ENCODE measurements around the gene TUBG1.
"Not testable (repeated sequence)": the region's sequence is repeated elsewhere in the genome, so short reads cannot be mapped to it uniquely, and the experiment has no call there.

The TUBG1 gene

DNA sequence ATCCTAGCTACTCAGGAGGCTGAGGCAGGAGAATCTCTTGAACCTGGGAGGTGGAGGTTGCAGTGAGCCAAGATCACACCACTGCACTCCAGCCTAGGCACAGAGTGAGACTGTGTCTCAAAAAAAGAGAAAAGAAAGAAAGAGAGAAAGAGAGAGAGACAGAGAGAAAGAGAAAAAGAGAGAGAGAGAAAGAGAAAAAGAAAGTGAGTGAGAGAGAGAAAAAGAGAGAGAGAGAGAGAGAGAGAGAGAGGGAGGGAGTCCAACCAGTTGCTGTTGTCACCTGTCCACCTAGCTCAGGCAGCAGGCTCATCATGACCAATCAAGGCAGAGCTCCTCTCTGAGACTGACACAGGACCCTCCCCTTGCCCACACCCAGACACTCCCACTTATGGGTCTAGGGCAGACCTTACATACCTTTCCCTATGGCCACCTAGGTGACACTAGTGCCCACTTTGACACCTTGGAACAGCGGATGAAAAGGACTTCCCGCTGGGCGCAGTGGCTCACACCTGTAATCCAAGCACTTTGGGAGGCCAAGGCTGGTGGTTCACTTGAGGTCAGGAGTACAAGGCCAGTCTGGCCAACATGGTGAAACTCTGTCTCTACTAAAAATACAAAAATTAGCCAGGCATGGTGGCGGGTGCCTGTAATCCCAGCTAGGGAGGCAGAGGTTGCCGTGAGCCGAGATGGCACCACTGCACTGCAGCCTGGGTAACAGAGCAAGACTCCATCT lies 17.7 kb downstream of the TUBG1 start:
- not testable (repeated sequence) for DNase-seq

DNA sequence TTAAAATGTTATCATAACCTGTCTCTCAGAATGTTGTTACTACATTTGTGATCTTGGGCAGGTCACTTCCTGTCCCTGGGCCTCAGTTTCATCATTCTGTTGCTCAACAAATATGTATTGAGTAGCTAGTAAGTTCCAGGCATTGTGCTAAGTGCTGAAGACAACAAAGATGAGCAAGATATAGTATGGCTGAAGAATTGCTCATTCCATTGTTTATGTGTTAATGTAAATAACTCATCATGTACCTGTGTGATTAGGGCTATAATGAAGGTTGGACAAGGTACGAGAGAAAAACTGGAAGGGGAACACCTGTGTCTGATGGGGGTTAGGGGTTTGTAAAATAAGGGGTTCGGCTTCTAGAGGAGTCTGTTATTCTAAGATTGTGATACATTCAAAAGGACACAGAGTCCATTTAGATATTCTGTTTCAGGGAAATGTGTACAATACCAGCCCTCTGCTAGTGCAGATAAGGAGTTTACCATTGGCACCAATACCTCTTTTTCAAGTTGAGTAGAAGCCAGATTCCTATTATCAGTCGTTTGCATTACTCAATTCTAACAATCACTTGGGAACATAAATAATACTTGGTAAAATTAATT lies 20.0 kb downstream of the TUBG1 start:
- DNase-seq: no peak

DNA sequence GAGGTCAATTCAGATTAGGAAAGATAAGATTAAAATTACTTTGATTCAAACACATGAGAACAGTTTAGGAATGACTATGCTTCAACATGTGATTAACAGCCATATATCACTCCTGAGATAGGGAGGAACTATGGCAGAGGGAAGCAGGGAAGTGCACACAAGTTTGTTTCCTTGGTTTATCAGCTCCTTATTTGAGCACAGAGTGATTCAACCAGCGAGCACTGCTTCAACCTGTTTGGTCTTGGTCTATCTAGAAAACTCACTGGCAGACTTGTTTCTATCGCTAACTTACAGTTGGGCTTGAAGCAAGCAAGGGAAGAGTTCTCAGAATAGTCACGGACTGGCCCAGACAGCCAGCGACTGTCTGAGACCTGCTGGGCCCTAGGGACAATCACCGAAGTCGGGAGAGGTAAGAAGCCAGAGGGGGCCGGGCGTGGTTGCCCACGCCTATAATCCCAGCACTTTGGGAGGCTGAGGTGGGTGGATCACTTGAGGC lies 23.5 kb downstream of the TUBG1 start:
- no peak for DNase-seq

DNA sequence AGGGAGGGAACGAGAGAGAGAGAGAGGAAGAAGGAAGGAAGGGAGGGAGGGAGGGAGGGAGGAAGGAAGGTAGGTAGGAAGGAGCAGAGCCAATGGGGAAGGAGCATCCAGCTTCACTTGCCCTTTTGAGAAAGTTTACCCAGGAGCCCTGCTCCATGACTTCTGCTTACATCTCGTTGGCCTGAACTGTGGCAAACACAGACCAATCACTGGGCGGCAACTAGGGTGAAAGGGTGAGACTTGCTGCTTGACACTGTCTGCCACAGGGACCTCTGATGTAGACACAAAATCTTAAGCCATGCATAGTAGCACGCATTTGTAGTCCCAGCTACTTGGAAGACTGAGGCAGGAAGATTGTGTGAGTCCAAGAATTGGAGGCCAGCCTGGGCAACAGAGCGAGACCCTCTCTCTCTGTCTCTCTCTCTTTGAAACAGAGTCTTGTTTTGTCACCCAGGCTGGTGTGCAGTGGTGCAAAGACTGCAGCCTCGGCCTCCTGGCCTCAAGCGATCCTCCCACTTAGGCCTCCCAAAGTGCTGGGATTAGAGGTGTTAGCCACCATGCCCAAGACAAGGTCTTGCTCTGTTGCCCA lies 30.1 kb downstream of the TUBG1 start:
- DNase-seq: no peak

DNA sequence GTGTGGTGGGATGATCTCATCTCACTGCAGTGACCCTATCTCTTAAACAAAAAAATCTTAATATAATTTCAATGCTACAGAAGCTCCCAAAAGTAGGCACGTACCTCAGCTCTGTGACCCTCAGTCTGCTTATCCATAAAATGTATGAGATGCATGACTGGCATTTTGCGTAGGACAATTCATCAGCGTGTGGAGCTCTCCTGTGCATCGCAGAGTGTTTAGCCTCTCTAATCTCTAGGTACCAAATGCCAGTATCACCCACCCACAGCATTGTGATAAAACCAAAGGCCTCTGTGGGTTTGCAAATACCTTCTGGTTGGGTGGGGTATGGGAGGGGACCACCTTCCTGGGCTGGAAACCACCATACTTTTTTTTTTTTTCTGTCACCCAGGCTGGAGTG lies 30.6 kb downstream of the TUBG1 start:
- DNase-seq: no peak

DNA sequence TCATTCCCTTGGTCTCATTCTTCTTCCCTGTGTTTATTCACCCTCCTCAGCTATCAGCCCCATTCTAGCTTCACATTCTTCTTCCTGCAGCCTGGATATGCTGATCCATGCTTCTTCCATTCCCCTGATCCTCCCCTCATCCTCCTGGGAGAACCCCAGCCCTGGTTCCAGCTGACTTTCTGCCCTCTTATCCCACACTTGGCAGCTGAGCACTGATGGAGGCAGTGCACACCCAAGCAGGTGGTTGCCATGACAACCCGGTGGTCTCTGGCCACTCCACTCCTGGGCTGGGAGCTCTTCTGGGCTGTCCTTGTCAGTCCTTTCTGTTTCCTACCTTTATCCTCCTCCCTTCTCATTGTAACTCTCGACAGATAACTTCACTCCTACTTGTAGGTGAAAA lies 32.9 kb downstream of the TUBG1 start:
- no peak for DNase-seq

DNA sequence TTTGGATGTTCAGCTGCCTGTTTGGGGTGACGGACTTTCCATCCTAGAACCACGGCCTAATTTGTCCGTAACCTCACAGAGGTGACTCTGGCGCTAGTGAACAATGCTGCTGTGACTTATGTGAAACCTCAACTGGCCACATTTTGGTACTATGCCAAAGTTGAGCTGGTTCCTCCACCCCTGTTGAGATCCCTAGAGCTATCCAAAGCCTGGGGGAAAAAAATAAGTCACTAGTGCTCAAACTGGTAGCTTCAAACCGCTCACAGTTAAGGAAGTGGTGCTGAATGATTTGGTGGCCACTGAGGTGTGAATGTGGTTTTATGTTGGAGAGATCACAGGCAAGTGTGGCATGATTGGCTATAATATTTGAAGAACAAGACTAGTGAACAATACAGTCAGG lies 38.3 kb downstream of the TUBG1 start:
- no peak for DNase-seq

DNA sequence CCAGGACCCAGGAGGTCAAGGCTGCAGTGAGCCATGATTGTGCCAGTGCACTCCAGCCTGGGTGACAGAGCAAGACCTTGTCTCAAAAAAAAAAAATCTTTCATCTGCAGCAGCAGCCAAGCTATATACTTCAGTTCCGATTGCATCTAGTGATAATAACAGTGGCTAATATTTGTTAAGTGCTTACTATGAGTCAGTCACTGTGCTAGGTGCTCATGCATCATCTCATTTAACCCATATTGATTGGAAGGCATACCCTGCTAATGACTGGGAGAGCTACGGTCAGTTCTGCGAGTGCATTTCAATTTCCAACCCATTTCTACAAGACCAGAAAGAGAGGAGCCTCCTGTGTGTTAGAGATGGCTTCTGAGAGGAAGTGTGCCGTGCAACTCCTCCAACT lies 41.9 kb downstream of the TUBG1 start:
- no peak for DNase-seq

DNA sequence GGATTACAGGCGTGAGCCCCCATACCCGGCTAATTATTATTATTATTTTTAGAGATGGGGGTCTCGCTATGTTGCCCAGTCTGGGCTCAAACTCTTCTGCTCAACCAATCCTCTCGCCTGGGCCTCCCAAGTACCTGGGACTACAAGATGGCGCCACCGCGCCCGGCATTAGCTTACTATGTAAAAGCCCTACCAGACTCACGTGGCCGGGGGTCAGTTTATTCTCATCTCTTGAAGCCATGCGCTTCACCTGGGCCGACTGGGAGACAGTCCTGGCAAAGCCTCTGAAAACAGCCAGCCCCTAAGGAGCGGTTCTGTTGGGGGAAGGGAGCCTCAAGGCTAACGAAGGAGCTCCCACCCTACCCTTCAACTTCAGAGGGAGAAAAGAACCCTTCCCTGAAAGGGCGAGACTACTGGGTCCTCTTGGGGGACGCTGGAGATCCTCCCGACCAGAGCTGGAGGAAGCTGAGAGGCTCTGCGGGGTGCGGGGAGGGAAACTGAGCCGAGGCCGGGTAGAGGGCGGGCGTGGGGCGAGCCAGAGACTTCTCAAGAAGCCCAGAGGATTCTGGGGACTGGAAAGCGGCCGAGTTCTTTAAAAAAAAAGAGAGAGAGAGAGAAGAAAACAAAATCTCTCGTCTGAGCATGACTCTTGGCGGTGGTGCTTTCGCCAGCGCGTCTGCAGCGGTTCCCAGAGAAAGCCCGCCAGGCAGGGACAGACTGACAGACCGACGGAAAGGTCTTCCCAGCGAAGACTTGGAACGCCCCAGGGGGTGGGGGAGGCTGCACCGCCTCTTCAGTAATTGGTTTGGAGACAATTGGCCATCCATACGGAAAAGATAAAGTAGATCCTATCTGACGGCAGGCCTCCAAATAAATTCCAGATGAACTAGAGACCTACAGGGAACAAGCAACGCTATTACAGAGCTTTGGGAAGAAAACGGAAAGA lies 44.0 kb downstream of the TUBG1 start:
- no peak for DNase-seq

DNA sequence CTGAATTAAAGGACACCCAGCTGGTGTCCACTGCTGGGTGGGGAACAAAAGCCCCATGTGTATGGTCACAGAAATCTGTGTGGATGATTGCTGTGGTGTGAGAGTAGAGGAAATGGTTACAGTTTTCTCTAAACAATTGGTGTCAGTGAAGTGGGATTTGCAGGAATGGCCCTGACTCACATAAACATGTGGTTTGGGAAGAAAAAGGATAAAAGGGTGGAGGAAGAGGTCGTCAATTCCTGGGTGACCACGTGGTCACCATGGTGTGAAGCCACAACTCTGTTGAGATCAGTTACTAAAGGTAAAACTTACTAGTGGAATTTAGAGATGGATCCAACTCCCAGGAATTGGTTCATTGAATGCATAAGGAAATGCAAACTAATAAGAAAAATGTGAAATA lies 46.0 kb downstream of the TUBG1 start:
- DNase-seq: no peak

DNA sequence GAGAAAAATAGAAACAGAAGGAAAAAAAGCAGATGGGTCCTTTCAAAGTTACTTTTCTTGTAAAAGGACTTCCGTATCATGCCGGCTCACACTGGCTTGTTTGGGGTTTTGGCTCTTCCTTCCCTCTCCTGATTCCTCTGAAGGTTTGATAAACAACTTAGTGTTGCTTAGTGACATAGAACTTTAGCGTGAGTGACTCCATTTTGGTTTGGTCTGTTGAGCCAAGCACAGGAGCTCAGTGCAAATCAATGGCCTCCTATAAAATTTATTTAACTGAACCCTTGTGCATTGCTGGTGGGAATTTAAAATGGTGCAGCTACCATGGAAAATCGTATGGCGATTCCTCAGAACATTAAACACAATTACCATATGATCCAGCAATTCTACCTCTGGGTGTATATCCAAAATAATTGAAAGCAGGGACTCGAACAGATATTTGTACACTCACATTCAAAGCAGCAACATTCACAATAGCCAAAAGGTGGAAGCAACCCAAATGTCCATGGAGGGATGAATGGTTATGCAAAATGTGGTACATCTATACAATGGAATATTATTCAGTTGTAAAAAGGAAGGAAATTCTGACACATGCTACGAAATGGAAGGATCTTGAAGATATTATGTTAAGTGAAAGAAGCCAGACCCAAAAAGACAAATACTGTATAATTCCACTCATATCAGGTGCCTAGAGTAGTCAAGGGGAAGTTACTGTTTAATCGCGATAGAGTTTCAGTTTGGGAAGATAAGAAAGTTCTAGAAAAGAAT lies 48.5 kb downstream of the TUBG1 start:
- no peak for DNase-seq

DNA sequence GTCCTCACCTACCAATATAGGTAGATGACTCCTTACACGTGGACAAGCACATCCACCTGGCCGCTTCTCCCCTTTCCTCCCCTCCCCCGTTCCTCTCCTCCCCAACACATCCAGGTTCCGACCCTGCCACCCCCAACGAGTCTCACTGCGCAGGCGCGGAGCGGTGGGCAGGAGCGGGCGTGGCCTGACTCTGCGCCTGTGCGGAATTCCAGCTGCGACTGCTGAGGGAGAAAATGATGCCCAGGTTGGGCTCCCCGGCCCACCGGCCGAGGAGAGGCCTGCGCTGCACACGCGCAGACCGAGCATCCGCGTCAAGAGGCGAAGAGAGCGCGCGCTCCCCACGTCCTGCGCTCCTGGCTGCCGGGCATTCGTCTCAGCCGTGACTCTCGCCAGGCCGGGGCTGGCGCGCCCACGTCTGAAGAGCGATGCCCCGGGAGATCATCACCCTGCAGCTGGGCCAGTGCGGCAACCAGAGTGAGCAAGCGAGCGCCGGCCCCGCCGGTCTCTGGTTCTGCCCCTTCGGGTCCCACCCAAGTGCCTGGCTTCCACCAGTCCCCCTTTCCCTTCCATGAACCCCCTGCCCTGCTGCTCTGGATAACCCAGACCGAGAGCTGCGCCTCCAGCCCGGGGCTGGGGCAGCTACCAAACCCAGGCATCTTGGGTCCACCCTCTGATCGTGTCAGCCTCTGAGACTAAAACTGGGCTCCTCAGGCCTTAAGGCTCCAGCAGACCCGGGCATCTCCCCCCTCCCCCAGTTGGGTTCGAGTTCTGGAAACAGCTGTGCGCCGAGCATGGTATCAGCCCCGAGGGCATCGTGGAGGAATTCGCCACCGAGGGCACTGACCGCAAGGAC lies 49.8 kb downstream of the TUBG1 start, which contains the start of gene TUBG2:
TUBG2 (plus strand) TSS at position 206 of the 853 bp plus-strand sequence; CDS start at position 426, 220 bp downstream.
- peak; percentile 28 to 71 (median 60) for DNase-seq

DNA sequence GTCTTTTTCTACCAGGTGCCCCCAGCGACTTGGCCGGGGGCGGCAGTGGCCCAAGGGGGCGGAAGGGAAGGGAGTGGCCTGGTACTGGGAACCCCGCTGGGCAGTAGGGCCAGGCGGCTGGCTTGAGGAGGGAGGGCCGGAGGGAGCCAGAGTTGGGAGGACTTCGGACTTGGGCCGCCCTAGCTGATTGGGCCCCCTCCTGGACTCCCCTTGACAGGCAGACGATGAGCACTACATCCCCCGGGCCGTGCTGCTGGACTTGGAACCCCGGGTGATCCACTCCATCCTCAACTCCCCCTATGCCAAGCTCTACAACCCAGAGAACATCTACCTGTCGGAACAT lies 50.4 kb downstream of the TUBG1 start:
- DNase-seq: not testable (repeated sequence)

DNA sequence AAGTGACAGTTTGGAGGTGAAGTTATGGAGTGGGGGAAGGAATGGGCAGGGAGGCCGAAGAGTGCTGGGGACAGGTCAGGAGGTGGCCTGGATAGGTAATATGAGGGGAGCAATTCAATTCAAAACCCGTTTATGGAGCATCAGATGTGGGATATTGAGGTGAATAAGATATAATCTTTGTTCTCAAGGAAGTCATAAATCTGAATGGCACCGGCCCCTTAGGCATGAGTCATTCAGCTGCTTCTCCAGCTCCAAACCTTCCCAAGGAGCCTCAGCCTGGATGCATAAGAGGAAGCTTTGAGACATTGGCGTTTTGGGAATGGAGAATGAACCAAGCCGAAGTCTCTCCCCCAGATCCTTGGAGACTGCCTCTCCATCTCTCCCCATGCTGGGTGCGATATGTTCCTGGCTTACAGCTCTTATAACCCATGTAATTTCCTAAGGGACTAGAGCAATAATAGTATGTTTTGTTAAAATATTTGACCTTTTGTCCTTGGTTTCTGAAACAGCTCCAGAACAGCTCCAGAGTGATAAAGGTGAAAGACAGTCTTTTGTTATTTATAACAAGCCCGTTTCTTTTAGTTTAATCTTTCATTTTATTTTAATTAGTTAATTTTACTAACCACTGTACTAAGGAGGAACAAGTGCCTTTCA lies 51.3 kb downstream of the TUBG1 start:
- DNase-seq: no peak
